HUES64 (cell line): Measurements from ENCODE around the gene CWF19L1.

ENCODE experiments used
- H3K27ac ChIP-seq: 2 replicates; pipeline ENCODE4 v1.7.0; 2013; ENCODE audit warnings: low read depth, low read length, inconsistent platforms
- H3K27me3 ChIP-seq: 2 replicates; pipeline ENCODE4 v1.6.1; 2013; ENCODE audit warnings: mild to moderate bottlenecking, low read length; ENCODE audit not compliant: insufficient read depth
- H3K36me3 ChIP-seq: 2 replicates; pipeline ENCODE4 v1.6.1; 2013; ENCODE audit warnings: mild to moderate bottlenecking, low read length; ENCODE audit not compliant: insufficient read depth
- H3K4me1 ChIP-seq: 2 replicates; pipeline ENCODE4 v1.6.1; 2013; ENCODE audit warnings: mild to moderate bottlenecking, low read length, moderate library complexity; ENCODE audit not compliant: insufficient read depth
- H3K4me3 ChIP-seq: 2 replicates; pipeline ENCODE4 v1.5.1; 2013; ENCODE audit warnings: mild to moderate bottlenecking, low read length, moderate library complexity
- H3K9ac ChIP-seq: 2 replicates; pipeline ENCODE4 v1.6.1; 2013; ENCODE audit warnings: mild to moderate bottlenecking, low read depth, low read length
- H3K9me3 ChIP-seq: 2 replicates; pipeline ENCODE4 v1.6.1; 2013; ENCODE audit warnings: low read depth, low read length; ENCODE audit not compliant: insufficient read depth
- WGBS: fragments of 150-250, 120-280 bp; methylation state at CpG from one replicate; pipeline ENCODE4 v1.1.7; 2013; ENCODE audit warnings: missing lambda C conversion rate; 5-methylcytosine and 5-hydroxymethylcytosine counted together

CWF19L1 gene

DNA sequence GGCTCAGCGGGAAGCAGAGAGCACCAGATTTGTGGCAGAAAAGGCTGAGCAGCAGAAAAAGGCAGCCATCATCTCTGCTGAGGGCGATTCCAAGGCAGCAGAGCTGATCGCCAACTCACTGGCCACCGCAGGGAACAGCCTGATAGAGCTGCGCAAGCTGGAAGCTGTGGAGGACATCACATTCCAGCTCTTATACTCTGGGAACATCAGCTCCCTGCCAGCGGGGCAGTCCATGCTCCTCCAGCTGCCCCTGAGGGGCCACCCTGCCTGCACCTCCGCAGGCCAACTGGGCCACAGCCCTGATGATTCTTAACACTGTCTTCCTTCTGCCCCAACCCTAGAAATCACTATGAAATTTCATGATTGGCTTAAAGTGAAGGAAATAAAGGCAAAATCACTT, 18.6 kb downstream of the CWF19L1 start:
- H3K4me1 ChIP-seq: no peaks in the 10 kb centered on the region
- 96% methylated on average over 7 of the region's 7 CpGs for WGBS
- H3K9me3 ChIP-seq: no peaks in the 10 kb centered on the region
- no peak overlapping the region for H3K27ac ChIP-seq
- H3K36me3 ChIP-seq: peaks cover 89% of the 10 kb centered on the region
- H3K27me3 ChIP-seq: no peaks in the 10 kb centered on the region
- no peak overlapping the region for H3K9ac ChIP-seq
- no peak overlapping the region for H3K4me3 ChIP-seq

DNA sequence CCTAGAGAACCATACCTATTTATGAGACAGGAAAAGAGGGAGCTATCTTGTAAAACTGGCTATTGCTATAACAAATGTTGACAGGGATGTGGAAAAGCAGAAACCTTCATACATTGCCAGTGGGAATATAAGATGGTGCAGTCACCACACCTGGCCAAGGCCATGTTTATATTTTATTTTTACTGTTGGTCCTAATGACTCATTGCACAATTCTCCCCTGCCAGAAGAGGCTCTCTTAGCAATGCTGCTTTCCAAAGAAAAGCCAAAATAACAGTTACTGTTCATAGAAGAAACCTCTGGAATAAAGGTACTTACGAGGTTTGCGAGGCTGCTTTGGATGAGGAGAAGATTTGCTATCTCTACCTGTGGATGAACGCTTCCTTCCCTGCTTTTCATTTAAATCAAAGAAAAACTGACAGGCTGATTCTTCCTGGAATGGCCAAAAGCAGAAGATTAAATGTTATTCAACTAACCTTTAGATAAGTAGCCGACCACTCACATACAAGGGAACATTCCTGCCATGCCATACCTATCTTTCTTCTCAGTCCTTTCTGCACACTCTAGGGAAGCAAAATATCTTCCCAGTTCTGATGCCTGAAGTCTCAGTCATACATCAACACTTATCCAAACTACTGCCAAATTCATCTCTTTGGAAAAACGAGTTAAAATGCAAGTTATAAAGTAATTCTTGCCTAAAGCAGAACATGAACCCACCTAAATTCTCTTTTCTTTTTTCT, 21.8 kb downstream of the CWF19L1 start:
- H3K27ac ChIP-seq: no peak overlapping the region
- H3K9ac ChIP-seq: no peak overlapping the region
- no peaks in the 10 kb centered on the region for H3K4me1 ChIP-seq
- H3K9me3 ChIP-seq: no peaks in the 10 kb centered on the region
- 96% methylated on average over 5 of the region's 5 CpGs for WGBS
- H3K36me3 ChIP-seq: peaks cover 86% of the 10 kb centered on the region
- H3K27me3 ChIP-seq: no peaks in the 10 kb centered on the region
- H3K4me3 ChIP-seq: no peak overlapping the region

DNA sequence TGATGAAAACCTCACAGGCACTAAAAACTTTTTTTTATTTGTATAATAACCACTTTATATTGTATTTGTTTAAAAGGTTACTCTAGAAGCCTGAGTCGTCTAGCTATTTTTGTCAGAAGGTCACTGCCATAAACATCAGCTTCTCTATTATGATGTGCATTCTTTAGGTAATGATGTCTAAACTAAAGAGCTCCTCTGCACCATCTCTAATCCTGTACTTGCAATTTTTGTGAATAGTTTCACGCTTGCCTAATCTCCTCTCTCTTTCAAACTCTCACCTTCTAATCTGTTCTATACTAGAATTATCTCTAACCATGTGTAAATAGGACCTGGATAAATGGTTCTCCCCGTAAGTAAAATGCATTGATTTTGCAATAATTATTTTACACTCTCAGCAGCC, 27.6 kb downstream of the CWF19L1 start:
- H3K9ac ChIP-seq: no peak overlapping the region
- H3K4me1 ChIP-seq: no peaks in the 10 kb centered on the region
- no peak overlapping the region for H3K27ac ChIP-seq
- no peaks in the 10 kb centered on the region for H3K9me3 ChIP-seq
- no peaks in the 10 kb centered on the region for H3K27me3 ChIP-seq
- H3K4me3 ChIP-seq: no peak overlapping the region
- 100% methylated on average over 2 of the region's 3 CpGs for WGBS
- H3K36me3 ChIP-seq: peaks cover 76% of the 10 kb centered on the region

DNA sequence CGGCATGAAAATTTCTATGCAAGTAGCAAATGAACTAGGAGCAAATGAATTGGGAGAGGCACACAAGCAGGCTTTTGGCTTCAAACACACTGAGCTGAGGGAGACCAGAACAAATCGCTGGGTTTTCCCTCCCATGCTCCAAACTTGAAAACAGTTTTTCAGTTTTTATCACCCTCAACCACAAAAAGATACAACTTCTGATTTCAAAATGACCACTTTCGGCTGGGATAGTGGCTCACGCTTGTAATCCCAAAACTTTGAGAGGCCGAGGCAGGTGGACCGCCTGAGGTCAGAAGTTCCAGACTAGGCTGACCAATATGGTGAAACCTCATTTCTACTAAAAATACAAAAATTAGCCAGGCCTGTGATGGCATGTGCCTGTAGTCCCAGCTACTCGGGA, 29.0 kb downstream of the CWF19L1 start:
- H3K9ac ChIP-seq: no peak overlapping the region
- no peak overlapping the region for H3K4me3 ChIP-seq
- WGBS: 96% methylated on average over 7 of the region's 7 CpGs
- no peak overlapping the region for H3K27ac ChIP-seq
- peaks cover 78% of the 10 kb centered on the region for H3K36me3 ChIP-seq
- no peaks in the 10 kb centered on the region for H3K9me3 ChIP-seq
- no peaks in the 10 kb centered on the region for H3K4me1 ChIP-seq
- no peaks in the 10 kb centered on the region for H3K27me3 ChIP-seq

DNA sequence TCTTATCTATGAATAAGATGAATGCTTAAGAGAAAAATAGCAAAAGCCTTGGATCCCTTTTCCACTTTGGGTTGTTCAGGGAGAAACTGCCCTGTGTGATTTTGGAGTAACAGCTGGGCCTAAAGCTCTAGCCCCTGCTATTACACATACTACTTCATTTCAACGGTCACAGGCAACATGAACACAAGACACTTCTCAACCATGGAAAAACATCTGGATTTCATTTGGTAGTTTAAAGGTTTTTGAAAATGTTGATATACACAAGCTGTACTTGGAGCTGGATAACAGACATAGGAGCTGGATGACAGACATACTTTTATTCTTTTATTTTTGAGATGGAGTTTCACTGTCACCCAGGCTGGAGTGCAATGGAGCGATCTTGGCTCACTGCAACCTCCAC, 35.3 kb downstream of the CWF19L1 start:
- WGBS: 94% methylated on average over 2 of the region's 2 CpGs
- H3K9ac ChIP-seq: no peak overlapping the region

DNA sequence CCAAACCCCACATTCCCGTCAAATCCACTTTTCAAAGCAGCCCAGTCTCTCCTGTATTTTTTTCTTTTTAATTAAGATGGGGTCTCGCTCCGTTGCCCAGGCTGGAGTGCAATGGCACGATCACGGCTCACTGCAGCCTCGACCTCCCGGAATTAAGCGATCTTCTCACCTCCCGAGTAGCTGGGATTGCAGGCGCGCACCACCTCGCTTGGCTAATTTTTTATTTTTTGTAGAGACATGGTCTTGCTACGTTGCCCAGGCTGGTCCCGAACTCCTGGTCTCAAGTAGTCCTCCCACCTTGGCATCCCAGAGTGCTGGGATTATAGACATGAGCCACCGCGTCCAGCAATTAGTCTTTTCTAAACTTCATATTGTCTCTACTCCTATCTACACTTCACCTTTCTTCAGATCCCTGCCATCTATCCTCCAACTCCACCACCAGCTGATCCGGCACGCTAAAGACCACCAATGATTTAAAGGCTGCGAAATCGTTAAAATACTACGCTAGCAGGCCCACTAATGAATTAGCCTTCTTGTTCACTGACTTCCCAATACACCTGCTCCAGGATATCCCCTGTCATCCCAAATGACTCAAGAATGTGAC, 37.5 kb downstream of the CWF19L1 start:
- no peaks in the 10 kb centered on the region for H3K4me1 ChIP-seq
- H3K36me3 ChIP-seq: peaks cover 37% of the 10 kb centered on the region
- H3K9ac ChIP-seq: peak overlapping the region; percentile 88
- peak overlapping the region; percentile 76 for H3K4me3 ChIP-seq
- H3K9me3 ChIP-seq: no peaks in the 10 kb centered on the region
- WGBS: 72% methylated on average over 21 of the region's 21 CpGs
- peak overlapping the region; percentile 65 for H3K27ac ChIP-seq
- no peaks in the 10 kb centered on the region for H3K27me3 ChIP-seq

More for the DNA sequence above, 35.3 kb downstream of the CWF19L1 start:
- Histone ChIP-seq H3K4me1 (no peaks in the 10 kb centered on the region), H3K9me3 (no peaks in the 10 kb centered on the region), H3K36me3 (peaks cover 48% of the 10 kb centered on the region), H3K27me3 (no peaks in the 10 kb centered on the region), H3K4me3 (no peak overlapping the region), H3K27ac (no peak overlapping the region)

DNA sequence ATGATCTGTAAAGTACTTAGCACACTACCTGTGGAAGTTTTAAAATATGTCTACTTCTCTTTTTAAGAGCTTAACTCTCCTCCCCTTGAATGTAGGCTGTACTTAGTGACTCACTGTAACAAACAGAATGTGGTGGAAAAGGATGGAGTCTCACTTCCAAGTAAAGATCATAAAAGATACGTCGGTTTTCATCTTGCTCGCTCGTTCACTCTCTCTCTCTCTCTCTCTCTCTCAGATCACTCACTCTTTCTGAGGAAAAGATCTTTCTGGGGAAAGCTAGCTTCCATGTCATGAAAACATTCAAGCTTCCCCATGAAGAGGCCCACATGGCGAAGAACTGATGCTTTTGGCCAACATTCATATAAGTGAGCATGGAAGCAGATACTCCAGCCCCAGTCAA, 43.6 kb downstream of the CWF19L1 start:
- no peaks in the 10 kb centered on the region for H3K9me3 ChIP-seq
- no peak overlapping the region for H3K9ac ChIP-seq
- H3K27ac ChIP-seq: no peak overlapping the region
- peaks cover 65% of the 10 kb centered on the region for H3K36me3 ChIP-seq
- no peaks in the 10 kb centered on the region for H3K27me3 ChIP-seq
- H3K4me1 ChIP-seq: no peaks in the 10 kb centered on the region
- 85% methylated on average over 5 of the region's 5 CpGs for WGBS
- no peak overlapping the region for H3K4me3 ChIP-seq

DNA sequence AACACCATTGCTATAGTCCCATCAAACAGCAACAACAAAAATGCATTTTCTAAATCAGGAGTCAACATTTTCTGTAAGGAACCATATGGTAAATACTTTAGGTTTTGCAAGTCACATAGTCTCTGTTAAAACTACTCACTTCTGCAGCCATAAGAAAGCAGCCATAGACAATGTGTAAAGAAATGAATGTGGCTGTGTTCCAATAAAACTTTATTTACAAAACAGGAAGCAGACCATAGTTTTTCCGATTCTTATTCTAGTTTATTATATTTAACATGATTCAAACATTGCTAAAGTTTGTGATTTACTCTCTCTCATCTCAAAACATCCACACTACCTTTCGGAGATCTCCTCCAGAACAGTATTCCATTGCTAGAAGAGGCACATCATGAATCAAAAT, 44.9 kb downstream of the CWF19L1 start:
- H3K36me3 ChIP-seq: peaks cover 79% of the 10 kb centered on the region
- 96% methylated on average over 2 of the region's 2 CpGs for WGBS

DNA sequence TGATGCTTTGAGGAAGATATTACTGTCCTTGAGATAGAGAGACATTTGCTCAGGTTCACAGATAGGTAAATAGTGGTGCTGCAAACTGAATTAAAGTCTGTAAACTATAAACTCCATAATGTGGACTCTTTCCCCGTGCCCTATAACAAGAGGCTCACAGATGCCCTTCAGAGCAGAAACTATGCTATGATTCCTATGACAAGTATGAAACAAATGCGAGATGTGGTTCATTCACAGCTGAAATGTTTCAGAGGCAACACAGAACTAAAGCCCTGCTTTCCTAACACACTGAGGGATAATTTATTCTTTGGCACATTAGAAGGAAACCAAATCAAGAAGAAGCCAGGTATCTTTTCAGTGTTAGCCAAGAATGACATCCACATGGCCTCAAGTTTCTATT, 51.4 kb downstream of the CWF19L1 start:
- Histone ChIP-seq H3K4me3 (no peak overlapping the region), H3K27me3 (no peaks in the 10 kb centered on the region), H3K9ac (no peak overlapping the region), H3K4me1 (no peaks in the 10 kb centered on the region), H3K36me3 (peaks cover 96% of the 10 kb centered on the region), H3K27ac (no peak overlapping the region), H3K9me3 (no peaks in the 10 kb centered on the region)
- WGBS: 95% methylated on average over 2 of the region's 2 CpGs

More for the DNA sequence above, 44.9 kb downstream of the CWF19L1 start:
- Histone ChIP-seq H3K9me3 (no peaks in the 10 kb centered on the region), H3K9ac (no peak overlapping the region), H3K27ac (no peak overlapping the region), H3K4me3 (no peak overlapping the region), H3K27me3 (no peaks in the 10 kb centered on the region), H3K4me1 (no peaks in the 10 kb centered on the region)

DNA sequence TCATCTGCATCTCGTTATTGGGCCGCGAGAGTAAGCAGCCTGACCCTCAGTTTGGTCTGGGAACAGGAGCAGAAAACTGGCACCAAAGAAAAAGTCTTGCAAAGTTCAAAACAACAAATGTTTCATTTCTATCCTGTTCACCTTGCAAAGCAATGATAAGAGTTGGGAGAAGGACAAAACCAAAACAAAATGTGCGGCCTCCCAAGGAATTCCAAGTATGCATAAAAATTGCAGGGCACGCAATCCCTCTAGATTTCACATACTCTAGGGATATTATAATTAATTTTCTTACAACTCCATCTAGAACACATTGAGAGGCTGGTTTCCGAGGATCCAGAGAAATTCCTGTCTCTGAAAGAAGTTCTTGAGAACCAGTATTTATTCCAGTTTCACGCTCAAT, 58.1 kb downstream of the CWF19L1 start:
- no peak overlapping the region for H3K9ac ChIP-seq
- H3K4me3 ChIP-seq: no peak overlapping the region
- H3K27ac ChIP-seq: 0 out of 2 replicates have a peak overlapping the region, but pooled peaks have one; percentile 18
- WGBS: 97% methylated on average over 7 of the region's 7 CpGs
- peaks cover 86% of the 10 kb centered on the region for H3K36me3 ChIP-seq
- H3K27me3 ChIP-seq: no peaks in the 10 kb centered on the region
- H3K4me1 ChIP-seq: no peaks in the 10 kb centered on the region
- no peaks in the 10 kb centered on the region for H3K9me3 ChIP-seq

DNA sequence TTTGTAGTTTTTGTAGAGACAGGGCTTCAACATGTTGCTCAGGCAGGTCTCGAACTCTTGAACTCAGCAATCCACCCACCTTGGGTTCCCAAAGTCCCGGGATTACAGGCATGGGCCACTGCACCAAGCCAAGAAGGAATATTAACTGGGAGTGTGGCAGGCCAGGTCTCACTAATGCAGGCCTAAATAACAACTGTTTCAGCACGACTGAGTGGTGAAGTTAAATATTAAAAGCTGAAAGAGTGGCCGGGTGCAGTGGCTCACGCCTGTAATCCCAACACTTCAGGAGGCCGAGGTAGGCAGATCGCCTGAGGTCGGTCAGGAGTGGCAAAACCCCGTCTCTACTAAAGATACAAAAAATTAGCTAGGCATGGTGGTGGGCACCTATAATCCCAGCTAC, 59.2 kb downstream of the CWF19L1 start:
- Histone ChIP-seq H3K9me3 (no peaks in the 10 kb centered on the region), H3K4me1 (no peaks in the 10 kb centered on the region), H3K36me3 (peaks cover 87% of the 10 kb centered on the region), H3K4me3 (no peak overlapping the region), H3K9ac (no peak overlapping the region), H3K27ac (no peak overlapping the region), H3K27me3 (no peaks in the 10 kb centered on the region)
- 95% methylated on average over 9 of the region's 9 CpGs for WGBS
